NCI-H128 (cell line): ENCODE results near the gene TFDP2.
"Not testable (repeated sequence)": the region's sequence is repeated elsewhere in the genome, so short reads cannot be mapped to it uniquely, and the experiment has no call there.

Source experiments
- DNase-seq: peaks from one replicate; lab custom pipeline; 2025; ENCODE audit not compliant: unreplicated experiment; lab: John Stamatoyannopoulos, UW

The TFDP2 gene

GRCh38 chr3:142027300-142027699 is 122.0 kb downstream of the TFDP2 start:
- no peak for DNase-seq

- DNase-seq: no peak
Measured at GRCh38 chr3:142026333-142026732, 123.0 kb downstream of the TFDP2 start.

GRCh38 chr3:142022381-142022780 is 127.0 kb downstream of the TFDP2 start:
- no peak for DNase-seq

GRCh38 chr3:142021127-142021526 is 128.2 kb downstream of the TFDP2 start:
- DNase-seq: no peak

- no peak for DNase-seq
Measured at GRCh38 chr3:142019794-142020320, 129.5 kb downstream of the TFDP2 start.

- no peak for DNase-seq
Measured at GRCh38 chr3:142013993-142014392, 135.4 kb downstream of the TFDP2 start.

- DNase-seq: no peak
Measured at GRCh38 chr3:142013326-142013980, 135.9 kb downstream of the TFDP2 start.

- no peak for DNase-seq
Measured at GRCh38 chr3:142009029-142009428, 140.3 kb downstream of the TFDP2 start.

GRCh38 chr3:142007710-142008399 is 141.5 kb downstream of the TFDP2 start:
- no peak for DNase-seq

- not testable (repeated sequence) for DNase-seq
Measured at GRCh38 chr3:142004957-142005356, 144.4 kb downstream of the TFDP2 start.

GRCh38 chr3:142004025-142004424 is 145.3 kb downstream of the TFDP2 start:
- no peak for DNase-seq

GRCh38 chr3:142003291-142003690 is 146.1 kb downstream of the TFDP2 start:
- no peak for DNase-seq

- no peak for DNase-seq
Measured at GRCh38 chr3:142000325-142000870, 148.9 kb downstream of the TFDP2 start.

GRCh38 chr3:141998669-141999290 is 150.6 kb downstream of the TFDP2 start:
- DNase-seq: no peak

- DNase-seq: no peak
Measured at GRCh38 chr3:141996437-141996836, 152.9 kb downstream of the TFDP2 start.

GRCh38 chr3:141994856-141995255 is 154.5 kb downstream of the TFDP2 start:
- no peak for DNase-seq

- DNase-seq: no peak
Measured at GRCh38 chr3:141992512-141992911, 156.8 kb downstream of the TFDP2 start.

- DNase-seq: no peak
Measured at GRCh38 chr3:141986548-141987107, 162.7 kb downstream of the TFDP2 start.

GRCh38 chr3:141981084-141981483 is 168.3 kb downstream of the TFDP2 start:
- no peak for DNase-seq

GRCh38 chr3:141979050-141979671 is 170.2 kb downstream of the TFDP2 start:
- DNase-seq: no peak

GRCh38 chr3:141974777-141975176 is 174.6 kb downstream of the TFDP2 start:
- DNase-seq: not testable (repeated sequence)
